Skin epidermis (tissue), 12 donors: Measurements from ENCODE around the gene SCARF2.

ENCODE experiments used
- H3K27ac ChIP-seq, 21 experiments: fragments of 200-600 bp; sonication (generic) in 11 of 21; one replicate each; pipeline ENCODE4 v1.5.0; 2020; ENCODE audit warnings: mild to moderate bottlenecking in 3 of 21, inconsistent platforms in 2 of 21, moderate library complexity in 2 of 21
- H3K4me3 ChIP-seq, 7 experiments: fragments of 200-600 bp; sonication (generic) in 2 of 7; one replicate each; pipeline ENCODE4 v1.5.0; 2020; ENCODE audit warnings: inconsistent platforms in 2 of 7, mild to moderate bottlenecking in 2 of 7, moderate library complexity in 1 of 7

The SCARF2 gene

GRCh38 chr22:20442485-20443284 lies 5.1 kb upstream of the SCARF2 start:
- no peak overlapping the region for H3K4me3 ChIP-seq
- no peak overlapping the region for H3K27ac ChIP-seq

- H3K27ac ChIP-seq: peak overlapping the region in 1 of 21 experiments; percentile 23
These were observed 4.2 kb upstream of the SCARF2 start for GRCh38 chr22:20441631-20442484.

GRCh38 chr22:20440637-20441591 lies 3.3 kb upstream of the SCARF2 start:
- H3K27ac ChIP-seq: peak overlapping the region in 1 of 21 experiments; percentile 23
- H3K4me3 ChIP-seq: no peak overlapping the region

More at GRCh38 chr22:20441631-20442484, 4.2 kb upstream of the SCARF2 start:
- H3K4me3 ChIP-seq: no peak overlapping the region

GRCh38 chr22:20439928-20440575 lies 2.4 kb upstream of the SCARF2 start:
- Histone ChIP-seq H3K4me3 (no peak overlapping the region), H3K27ac (no peak overlapping the region)

- no peak overlapping the region for H3K4me3 ChIP-seq
- H3K27ac ChIP-seq: no peak overlapping the region
These were observed 1.9 kb upstream of the SCARF2 start for GRCh38 chr22:20439556-20439927.

GRCh38 chr22:20438678-20439492 lies 1.3 kb upstream of the SCARF2 start:
- peak overlapping the region in 3 of 7 experiments; percentile 37 to 51 (median 50) for H3K4me3 ChIP-seq
- peak overlapping the region in 11 of 21 experiments; percentile 40 to 87 (median 75) for H3K27ac ChIP-seq

- Histone ChIP-seq H3K27ac (peak overlapping the region in 16 of 21 experiments; percentile 40 to 87 (median 72)), H3K4me3 (peak overlapping the region in 6 of 7 experiments; percentile 30 to 51 (median 42))
These were observed 727 bp upstream of the SCARF2 start for GRCh38 chr22:20438427-20438677.

GRCh38 chr22:20436768-20437612 lies 635 bp downstream of the SCARF2 start:
- H3K27ac ChIP-seq: peak overlapping the region in 20 of 21 experiments; percentile 23 to 85 (median 68)
- H3K4me3 ChIP-seq: peak overlapping the region; percentile 36 to 51 (median 46)

GRCh38 chr22:20436307-20436767 lies 1.3 kb downstream of the SCARF2 start:
- peak overlapping the region; percentile 36 to 51 (median 46) for H3K4me3 ChIP-seq
- peak overlapping the region in 19 of 21 experiments; percentile 6 to 85 (median 60) for H3K27ac ChIP-seq

- H3K27ac ChIP-seq: peak overlapping the region in 9 of 21 experiments; percentile 48 to 85 (median 66)
- H3K4me3 ChIP-seq: peak overlapping the region; percentile 36 to 51 (median 46)
These were observed 2.0 kb downstream of the SCARF2 start for GRCh38 chr22:20435436-20436306.

- Histone ChIP-seq H3K27ac (no peak overlapping the region), H3K4me3 (no peak overlapping the region)
These were observed 2.9 kb downstream of the SCARF2 start for GRCh38 chr22:20434773-20435172.

- Histone ChIP-seq H3K27ac (no peak overlapping the region), H3K4me3 (no peak overlapping the region)
These were observed 3.3 kb downstream of the SCARF2 start for GRCh38 chr22:20434264-20434751.

- H3K4me3 ChIP-seq: no peak overlapping the region
- no peak overlapping the region for H3K27ac ChIP-seq
These were observed 3.9 kb downstream of the SCARF2 start for GRCh38 chr22:20433686-20434241.

GRCh38 chr22:20433191-20433590 lies 4.4 kb downstream of the SCARF2 start:
- H3K27ac ChIP-seq: no peak overlapping the region
- H3K4me3 ChIP-seq: no peak overlapping the region

GRCh38 chr22:20432244-20432686 lies 5.4 kb downstream of the SCARF2 start:
- no peak overlapping the region for H3K4me3 ChIP-seq

More at GRCh38 chr22:20432244-20432686, 5.4 kb downstream of the SCARF2 start:
- no peak overlapping the region for H3K27ac ChIP-seq
